ENCODE results near the gene ST3GAL4. TPM values are rescaled to one million over a fixed set of nuclear protein-coding genes. Genes with fewer than 3 reads are reported as not detected.

Gene ST3GAL4
- total and polyA plus RNA-seq, 2 of the 8 experiments (the other 6 are each of a cell fraction or from before 2014, with no cell fraction given): 15.6 to 20.0 TPM

- H2BK5ac ChIP-seq (ENCODE audit: low read depth, low read length): no peak overlapping the region
- no peak overlapping the region for H4K8ac ChIP-seq (ENCODE audit: extremely low read depth, insufficient read depth, low read length)
- H3K4me1 ChIP-seq (replicated peaks in 1 of 4; ENCODE audit: control insufficient read depth in 3 of 4, insufficient read depth in 4 of 4, low read length in 3 of 4): peaks cover 0 to 25% (median 2%) of the 10 kb centered on the region in 4 experiments; a peak in 3 of 7 replicates
- no peaks in the 10 kb centered on the region for H4K20me1 ChIP-seq (replicated peaks in 1 of 2; ENCODE audit: control insufficient read depth in 1 of 2, insufficient read depth in 2 of 2, low read length in 2 of 2)
- 88% methylated on average over 9 of the region's 9 CpGs; no CpG with 5 or more reads in 1 of the 2 experiments for WGBS, 2 experiments (ENCODE audit: extremely low coverage in 1 of 2, insufficient coverage in 1 of 2, insufficient read length in 1 of 2, insufficient replicate concordance in 2 of 2, low coverage in 1 of 2, low lambda C conversion rate in 2 of 2, missing lambda C conversion rate in 1 of 2)
- H3K79me2 ChIP-seq (ENCODE audit: control insufficient read depth in 1 of 2, insufficient read depth in 2 of 2, low read length in 2 of 2): peaks cover 2 to 6% of the 10 kb centered on the region in 2 experiments; a peak in 2 of 4 replicates
- no peak for FAIRE-seq
- H3K18ac ChIP-seq (ENCODE audit: extremely low read depth, low read length): no peak overlapping the region
- no peak overlapping the region for H2BK15ac ChIP-seq (ENCODE audit: low read length)
- no peak overlapping the region for H2AK5ac ChIP-seq (ENCODE audit: low read depth, low read length)
- H3K56ac ChIP-seq (replicated peaks; ENCODE audit: insufficient read length, low read depth, low read length): no peak overlapping the region
- H2BK120ac ChIP-seq (replicated peaks; ENCODE audit: low read depth, low read length): no peak overlapping the region
- no peak overlapping the region for H3K27ac ChIP-seq (ENCODE audit: low read depth, low read length)
- no peak overlapping the region for H3K4me3 ChIP-seq (ENCODE audit: extremely low read depth in 1 of 4, insufficient read depth in 2 of 4, low read depth in 3 of 4, low read length in 4 of 4)
- no peak overlapping the region for H2BK20ac ChIP-seq (ENCODE audit: low read length)
- H3K36me3 ChIP-seq (ENCODE audit: control insufficient read depth in 2 of 4, insufficient read depth in 4 of 4, low read length in 3 of 4): no peaks in the 10 kb centered on the region
- H3K4ac ChIP-seq (replicated peaks; ENCODE audit: insufficient read length, low read depth, low read length): no peak overlapping the region
- no peak overlapping the region for H2AFZ ChIP-seq (ENCODE audit: low read length)
- H3K23ac ChIP-seq (ENCODE audit: insufficient read length): no peak overlapping the region
- DNase-seq (ENCODE audit: low read depth in 1 of 2, low spot score in 2 of 2): peak in 1 of 2 experiments; percentile 40
- ChIA-PET CTCF (ENCODE audit: partially characterized antibody) (interaction anchor here (1.1 to 1.5 kb wide), 5 partner anchors 10 to 118 kb away, joined by 3 to 7 read pairs (median 4); no protein-coding TSS in a partner anchor), POLR2A (ENCODE audit: partially characterized antibody) (interaction anchor here (0.7 to 1.4 kb wide), 4 partner anchors 8 to 23 kb away, joined by 3 to 6 read pairs (median 5); partner anchors contain the start of gene ST3GAL4)
- no peaks in the 10 kb centered on the region for H3K27me3 ChIP-seq (replicated peaks in 1 of 4; ENCODE audit: control insufficient read depth in 3 of 4, extremely low read depth in 1 of 4, insufficient read depth in 3 of 4, low read length in 3 of 4)
- H4K91ac ChIP-seq (replicated peaks; ENCODE audit: insufficient read length, low read length): no peak overlapping the region
- H3K14ac ChIP-seq (ENCODE audit: insufficient read length): no peak overlapping the region
- H3K79me1 ChIP-seq (ENCODE audit: low read depth, low read length): peaks cover 3% of the 10 kb centered on the region
- H3K9ac ChIP-seq (replicated peaks in 1 of 4; ENCODE audit: extremely low read depth in 1 of 4, low read depth in 3 of 4, low read length in 3 of 4): no peak overlapping the region
- no peaks in the 10 kb centered on the region for H3K23me2 ChIP-seq (ENCODE audit: low read depth, low read length)
- no peak overlapping the region for H3K4me2 ChIP-seq (ENCODE audit: insufficient read depth in 1 of 2, low read depth in 2 of 2, low read length in 2 of 2)
- no peaks in the 10 kb centered on the region for H3K9me3 ChIP-seq (ENCODE audit: insufficient read depth in 2 of 2, low read depth in 1 of 2, low read length in 1 of 2)
- no peak overlapping the region for H2BK12ac ChIP-seq (ENCODE audit: low read depth, low read length)
- H4K5ac ChIP-seq (ENCODE audit: insufficient read length, low read depth, low read length): no peak overlapping the region
- TF ChIP-seq ZNF274 (IDR thresholded peaks at IDR 0.05; ENCODE audit: borderline replicate concordance, extremely low read depth, low read length) (no peak), TAF1 (IDR thresholded peaks at IDR 0.05; ENCODE audit: low read depth, low read length) (no peak), BRCA1 (IDR thresholded peaks at IDR 0.05; ENCODE audit: low read depth, low read length) (no peak), RNF2 (IDR thresholded peaks at IDR 0.05; ENCODE audit: borderline replicate concordance, low read depth, low read length, missing control alignments, poor library complexity, severe bottlenecking) (no peak), PHF8 (conservative IDR thresholded peaks at IDR 0.05; ENCODE audit: low read depth, low read length) (no peak), KDM4A (IDR thresholded peaks at IDR 0.05; ENCODE audit: low read depth, low read length, severe bottlenecking) (no peak), EZH2 (IDR thresholded peaks at IDR 0.05; ENCODE audit: low read depth, low read length, severe bottlenecking) (no peak), SUZ12 (IDR thresholded peaks at IDR 0.05; ENCODE audit: low read length) (no peak), SRF (IDR thresholded peaks at IDR 0.05; ENCODE audit: low read depth, low read length) (no peak), SP4 (IDR thresholded peaks at IDR 0.05; ENCODE audit: low read length) (no peak), RXRA (IDR thresholded peaks at IDR 0.05; ENCODE audit: insufficient read depth, low read depth, low read length) (no peak), CHD1 (IDR thresholded peaks at IDR 0.05; ENCODE audit: low read depth, low read length) (no peak)
Observed at GRCh38 chr11:126362879-126363655, 7.6 kb downstream of the ST3GAL4 start.
